ENCODE data around the gene GRIN2D.

Gene GRIN2D

GRCh38 chr19:48393559-48394330 lies at the start of gene GRIN2D:
TSS of gene GRIN2D (plus strand) at chr19:48393668. CDS start at chr19:48398393, 4,725 bp downstream.
- peak; percentile 42 for DNase-seq

GRCh38 chr19:48344892-48345291 lies 48.6 kb upstream of the GRIN2D start:
- DNase-seq = no peak

GRCh38 chr19:48346191-48346590 lies 47.3 kb upstream of the GRIN2D start:
- DNase-seq = no peak

GRCh38 chr19:48348045-48348444 lies 45.4 kb upstream of the GRIN2D start:
- no peak for DNase-seq

- DNase-seq = no peak
Measured at GRCh38 chr19:48348737-48349136, 44.7 kb upstream of the GRIN2D start.

- no peak for DNase-seq
Measured at GRCh38 chr19:48350856-48351255, 42.6 kb upstream of the GRIN2D start.

- DNase-seq = peak; percentile 83
Measured at GRCh38 chr19:48351341-48351752, 42.1 kb upstream of the GRIN2D start.

GRCh38 chr19:48353677-48354076 lies 39.8 kb upstream of the GRIN2D start:
- no peak for DNase-seq

- DNase-seq = no peak
Measured at GRCh38 chr19:48354332-48354992, 39.0 kb upstream of the GRIN2D start.

GRCh38 chr19:48355365-48355954 lies 38.0 kb upstream of the GRIN2D start:
- no peak for DNase-seq

- no peak for DNase-seq
Measured at GRCh38 chr19:48359123-48359522, 34.3 kb upstream of the GRIN2D start.

- no peak for DNase-seq
Measured at GRCh38 chr19:48361912-48362311, 31.6 kb upstream of the GRIN2D start.

- DNase-seq = peak; percentile 93
Measured at GRCh38 chr19:48362716-48363499, 30.6 kb upstream of the GRIN2D start.

GRCh38 chr19:48363500-48363809 lies 30.0 kb upstream of the GRIN2D start:
- DNase-seq = no peak

GRCh38 chr19:48363810-48364597 lies 29.5 kb upstream of the GRIN2D start, which contains the start of the genes SYNGR4 and TMEM143:
TSS of gene SYNGR4 (plus strand) at chr19:48364367. CDS start at chr19:48365843, 1,476 bp downstream.
TSS of gene TMEM143 (minus strand) at chr19:48363940. CDS start at chr19:48363920, 20 bp downstream.
- peak; percentile 99 for DNase-seq

GRCh38 chr19:48364598-48365348 lies 28.7 kb upstream of the GRIN2D start:
- DNase-seq = no peak

- DNase-seq = no peak
Measured at GRCh38 chr19:48365602-48366001, 27.9 kb upstream of the GRIN2D start.

- DNase-seq = no peak
Measured at GRCh38 chr19:48367855-48368254, 25.6 kb upstream of the GRIN2D start.

GRCh38 chr19:48368936-48369335 lies 24.5 kb upstream of the GRIN2D start:
- DNase-seq = no peak

- DNase-seq = no peak
Measured at GRCh38 chr19:48370955-48371354, 22.5 kb upstream of the GRIN2D start.

GRCh38 chr19:48371367-48371766 lies 22.1 kb upstream of the GRIN2D start:
- no peak for DNase-seq
